GM19035 (cell line): Measurements from ENCODE around the gene KCNMA1.

Experiments used
- ATAC-seq: cut with Tn5 transposase; IDR thresholded peaks from one replicate; pipeline ENCODE4 v1.9.1; 2021; ENCODE audit not compliant: unreplicated experiment

KCNMA1 gene

GRCh38 chr10:76981251-76981650, 656.4 kb downstream of the KCNMA1 start:
- ATAC-seq, result no peak

GRCh38 chr10:76977901-76978300, 659.7 kb downstream of the KCNMA1 start:
- ATAC-seq, result no peak

GRCh38 chr10:76977046-76977445, 660.6 kb downstream of the KCNMA1 start:
- no peak for ATAC-seq

GRCh38 chr10:76976142-76976541, 661.5 kb downstream of the KCNMA1 start:
- ATAC-seq, result no peak

GRCh38 chr10:76975126-76975525, 662.5 kb downstream of the KCNMA1 start:
- no peak for ATAC-seq

GRCh38 chr10:76974017-76974691, 663.5 kb downstream of the KCNMA1 start:
- ATAC-seq, result no peak

- no peak for ATAC-seq
Observed at GRCh38 chr10:76973091-76974016, 664.3 kb downstream of the KCNMA1 start.

- ATAC-seq, result no peak
Observed at GRCh38 chr10:76972541-76972940, 665.1 kb downstream of the KCNMA1 start.

GRCh38 chr10:76971547-76972170, 665.9 kb downstream of the KCNMA1 start:
- no peak for ATAC-seq

- no peak for ATAC-seq
Observed at GRCh38 chr10:76970711-76971519, 666.7 kb downstream of the KCNMA1 start.

- no peak for ATAC-seq
Observed at GRCh38 chr10:76969366-76969948, 668.2 kb downstream of the KCNMA1 start.

- ATAC-seq, result no peak
Observed at GRCh38 chr10:76968483-76968882, 669.1 kb downstream of the KCNMA1 start.

GRCh38 chr10:76962851-76963250, 674.8 kb downstream of the KCNMA1 start:
- no peak for ATAC-seq

GRCh38 chr10:76961841-76962240, 675.8 kb downstream of the KCNMA1 start:
- ATAC-seq, result no peak

- ATAC-seq, result no peak
Observed at GRCh38 chr10:76959111-76959510, 678.5 kb downstream of the KCNMA1 start.

- ATAC-seq, result no peak
Observed at GRCh38 chr10:76954838-76955237, 682.8 kb downstream of the KCNMA1 start.

GRCh38 chr10:76950354-76950753, 687.3 kb downstream of the KCNMA1 start:
- no peak for ATAC-seq

GRCh38 chr10:76946270-76946669, 691.3 kb downstream of the KCNMA1 start:
- no peak for ATAC-seq

- ATAC-seq, result no peak
Observed at GRCh38 chr10:76945166-76945565, 692.4 kb downstream of the KCNMA1 start.

GRCh38 chr10:76944640-76945039, 693.0 kb downstream of the KCNMA1 start:
- ATAC-seq, result no peak
